Measurements from ENCODE around the gene C2orf80. TPM values are rescaled to one million over a fixed set of nuclear protein-coding genes. Genes with fewer than 3 reads are reported as not detected.

Gene C2orf80
- not detected in 5 replicates for total RNA-seq (2022; extraction: Qiagen RNA extraction; ENCODE audit: low read depth)

GRCh38 chr2:208189810-208190503, at the start of gene C2orf80:
TSS of gene C2orf80 (minus strand) at chr2:208190030. CDS start at chr2:208186986, 3,044 bp downstream.

DNA sequence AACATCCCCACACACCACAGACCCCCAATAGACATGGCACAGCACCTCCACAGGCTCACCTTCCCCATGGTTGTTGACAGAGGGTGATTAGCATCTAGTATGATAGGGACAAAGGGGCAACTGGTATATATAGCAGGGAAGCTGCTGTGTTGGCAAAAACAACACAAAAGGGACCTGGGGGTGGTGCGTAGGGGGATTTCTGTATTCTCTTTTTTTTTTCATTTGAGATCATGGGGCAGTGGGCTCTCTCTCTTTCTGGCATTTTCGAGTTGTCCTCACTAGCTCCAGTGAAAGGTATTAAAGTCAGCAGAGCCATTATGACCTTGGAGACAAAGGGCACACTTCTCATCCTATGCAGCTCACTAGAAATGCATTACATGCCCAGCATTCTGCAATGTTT, 26.3 kb downstream of the C2orf80 start, which contains the start of gene CRYGA:
Gene CRYGA (minus strand): TSS at position 101 of the 400 bp plus-strand sequence. CDS start 33 bp downstream, at position 68.

GRCh38 chr2:208146006-208146405, 43.8 kb downstream of the C2orf80 start, which contains the start of gene CRYGB:
TSS of gene CRYGB (minus strand) at chr2:208146158. CDS start at chr2:208146120, 38 bp downstream.

DNA sequence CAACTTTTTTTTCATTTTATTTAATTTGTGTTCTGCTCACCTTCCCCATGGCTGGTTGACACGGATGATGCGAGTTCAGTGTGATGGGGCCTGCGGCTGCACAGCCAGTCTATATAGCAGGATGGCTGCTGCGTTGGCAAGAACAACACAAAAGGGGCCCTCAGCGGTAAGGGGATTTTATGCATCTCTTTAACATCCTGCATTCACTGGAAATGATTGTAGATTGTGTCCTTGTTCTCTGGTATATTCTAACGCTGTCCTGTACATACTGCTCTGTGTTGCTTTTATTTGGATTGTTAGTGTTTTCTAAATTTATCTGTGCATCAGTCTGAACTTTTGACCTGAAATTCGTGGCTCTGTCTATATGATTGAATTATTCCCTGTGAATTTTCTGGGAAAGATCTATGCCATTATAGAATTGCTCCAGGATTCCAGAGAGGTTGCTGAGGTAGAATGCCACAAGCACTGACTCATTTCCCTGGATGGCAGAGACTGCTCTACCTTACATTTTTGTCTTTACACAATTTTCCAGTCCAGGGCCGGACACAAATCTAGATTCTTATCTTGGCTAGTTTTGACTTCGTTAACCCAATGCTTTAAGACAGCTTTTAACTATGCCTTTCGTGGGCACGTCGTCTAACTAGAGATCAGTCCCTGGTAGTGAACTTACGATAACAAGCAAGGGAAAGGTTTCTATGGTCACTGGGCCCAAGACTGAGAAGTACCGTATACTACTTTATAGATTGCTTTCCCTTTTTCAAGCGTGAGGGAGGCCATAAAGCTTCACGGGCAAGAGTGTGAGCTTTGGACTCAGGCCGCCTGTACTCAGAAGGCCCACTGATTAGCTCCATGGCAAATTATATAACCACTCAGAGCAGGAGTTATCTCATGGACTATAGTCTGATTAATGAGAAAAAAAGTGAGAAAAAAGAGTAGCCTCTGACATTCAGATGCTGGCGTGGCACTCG, 59.8 kb downstream of the C2orf80 start, which contains the start of gene CRYGC:
Gene CRYGC (minus strand): TSS at position 85 of the 968 bp plus-strand sequence. CDS start 36 bp downstream, at position 49.

GRCh38 chr2:208124013-208124715, 65.7 kb downstream of the C2orf80 start, which contains the start of gene CRYGD:
TSS of gene CRYGD (minus strand) at chr2:208124524. CDS start at chr2:208124473, 51 bp downstream.

Other genes with a start within 250 kb of the C2orf80 start
- gene PLEKHM3, start 164.5 kb downstream of the C2orf80 start, total RNA-seq (2022; extraction: Qiagen RNA extraction; ENCODE audit: low read depth) = 1.6 to 2.8 TPM (median 2.6 TPM) in 5 replicates
- not detected in 5 replicates for gene CRYGD, start 65.5 kb downstream of the C2orf80 start, total RNA-seq (2022; extraction: Qiagen RNA extraction; ENCODE audit: low read depth)
- not detected in 5 replicates for gene CRYGC, start 60.2 kb downstream of the C2orf80 start, total RNA-seq (2022; extraction: Qiagen RNA extraction; ENCODE audit: low read depth)
- not detected in 5 replicates for gene CRYGB, start 43.9 kb downstream of the C2orf80 start, total RNA-seq (2022; extraction: Qiagen RNA extraction; ENCODE audit: low read depth)
- gene CRYGA, start 26.4 kb downstream of the C2orf80 start, total RNA-seq (2022; extraction: Qiagen RNA extraction; ENCODE audit: low read depth) = not detected in 5 replicates
- gene IDH1, start 65.0 kb upstream of the C2orf80 start, total RNA-seq (2022; extraction: Qiagen RNA extraction; ENCODE audit: low read depth) = 77.0 to 94.7 TPM (median 92.1 TPM) in 5 replicates
- gene PIKFYVE, start 76.2 kb upstream of the C2orf80 start, total RNA-seq (2022; extraction: Qiagen RNA extraction; ENCODE audit: low read depth) = 3.6 to 8.5 TPM (median 6.5 TPM) in 5 replicates
- not detected in 5 replicates for gene PTH2R, start 216.8 kb upstream of the C2orf80 start, total RNA-seq (2022; extraction: Qiagen RNA extraction; ENCODE audit: low read depth)

Data from A549 treated with GW870086 at 1 μM for 4 hours (cell line).